OCI-LY1 (cell line): ENCODE measurements around the gene CKB.

Experiments used
- H2AFZ ChIP-seq: fragments of 200-600 bp; sonication (generic), shearing (Covaris generic); 2 replicates; pipeline ENCODE4 v1.6.0; 2014; ENCODE audit warnings: antibody characterized with exemption, mild to moderate bottlenecking, low read length
- H3F3A ChIP-seq: fragments of 200-600 bp; sonication (generic), shearing (Covaris generic); 2 replicates; pipeline ENCODE4 v1.6.0; 2014; ENCODE audit warnings: mild to moderate bottlenecking, antibody characterized with exemption, low read length, moderate library complexity; ENCODE audit not compliant: insufficient read depth
- H3K27ac ChIP-seq: fragments of 200-600 bp; sonication (generic); 2 replicates; pipeline ENCODE4 v1.5.1; 2014; ENCODE audit warnings: low read length, mixed run types, mild to moderate bottlenecking, low read depth; ENCODE audit not compliant: poor library complexity, severe bottlenecking
- H3K27me3 ChIP-seq: fragments of 200-600 bp; sonication (generic); 2 replicates; pipeline ENCODE4 v1.6.0; 2014; ENCODE audit warnings: antibody characterized with exemption, mild to moderate bottlenecking, low read length, moderate library complexity; ENCODE audit not compliant: insufficient read depth
- H3K36me3 ChIP-seq: fragments of 200-600 bp; sonication (generic); 2 replicates; pipeline ENCODE4 v1.6.1; 2014; ENCODE audit warnings: mild to moderate bottlenecking, antibody characterized with exemption, low read length, moderate library complexity, mixed read lengths; ENCODE audit not compliant: insufficient read depth
- H3K4me1 ChIP-seq: fragments of 200-600 bp; sonication (generic); 2 replicates; pipeline ENCODE4 v1.5.1; 2014; ENCODE audit warnings: mild to moderate bottlenecking, low read length, moderate library complexity; ENCODE audit not compliant: insufficient read depth, severe bottlenecking
- H3K4me2 ChIP-seq: fragments of 200-600 bp; sonication (generic), shearing (Covaris generic); 2 replicates; pipeline ENCODE4 v1.6.1; 2014; ENCODE audit warnings: low read length
- H3K4me3 ChIP-seq: fragments of 200-600 bp; sonication (generic); 2 replicates; pipeline ENCODE4 v1.5.1; 2014; ENCODE audit warnings: low read length, low read depth, mild to moderate bottlenecking, mixed read lengths; ENCODE audit not compliant: poor library complexity, severe bottlenecking
- H3K79me2 ChIP-seq: fragments of 200-600 bp; shearing (Covaris generic); 2 replicates; pipeline ENCODE4 v1.6.1; 2016; ENCODE audit warnings: mixed run types, low read length, mixed read lengths; ENCODE audit not compliant: insufficient read depth
- H3K9ac ChIP-seq: fragments of 200-600 bp; sonication (generic), shearing (Covaris generic); 2 replicates; pipeline ENCODE4 v1.6.1; 2014; ENCODE audit warnings: mild to moderate bottlenecking, low read length, mixed read lengths
- H3K9me2 ChIP-seq: fragments of 200-600 bp; sonication (generic), shearing (Covaris generic); 2 replicates; pipeline ENCODE4 v1.6.1; 2014; ENCODE audit warnings: low read depth, mild to moderate bottlenecking, low read length, mixed read lengths
- H3K9me3 ChIP-seq: fragments of 200-600 bp; shearing (Covaris generic); 2 replicates; pipeline ENCODE4 v1.6.1; 2014; ENCODE audit warnings: low read length, mixed read lengths
- H4K20me1 ChIP-seq: fragments of 200-600 bp; sonication (generic), shearing (Covaris generic); 2 replicates; pipeline ENCODE4 v1.6.0; 2016; ENCODE audit warnings: mild to moderate bottlenecking, low read length; ENCODE audit not compliant: insufficient read depth
- EZH2 ChIP-seq: fragments of 200-600 bp; sonication (generic), shearing (Covaris generic); IDR thresholded peaks from 2 replicates; pipeline ENCODE4 v1.8.0; 2017; ENCODE audit warnings: borderline replicate concordance, mixed run types, mild to moderate bottlenecking, antibody characterized with exemption, low read length, moderate library complexity, mixed read lengths
- TF ChIP-seq, protein P1 (sequence below): fragments of 200-600 bp; sonication (generic), shearing (Covaris generic); IDR thresholded peaks from 2 replicates; pipeline ENCODE4 v1.5.1; 2017; ENCODE audit warnings: mild to moderate bottlenecking, antibody characterized with exemption, low read length, moderate library complexity, mixed read lengths

CKB gene

GRCh38 chr14:103543140-103543539 is 20.5 kb upstream of the CKB start:
- Histone ChIP-seq H3K9me2 (no peaks in the 10 kb centered on the region), H3K4me1 (no peaks in the 10 kb centered on the region), H2AFZ (no peak overlapping the region), H3K4me2 (no peak overlapping the region), H3K27me3 (0 out of 2 replicates have a peak, but pooled peaks cover 6% of the 10 kb centered on the region), H3K9ac (no peak overlapping the region), H3K4me3 (no peak overlapping the region), H3F3A (no peaks in the 10 kb centered on the region), H3K36me3 (no peaks in the 10 kb centered on the region), H3K9me3 (no peaks in the 10 kb centered on the region), H4K20me1 (no peaks in the 10 kb centered on the region), H3K27ac (no peak overlapping the region), H3K79me2 (no peaks in the 10 kb centered on the region)
- TF ChIP-seq, protein P1, sequence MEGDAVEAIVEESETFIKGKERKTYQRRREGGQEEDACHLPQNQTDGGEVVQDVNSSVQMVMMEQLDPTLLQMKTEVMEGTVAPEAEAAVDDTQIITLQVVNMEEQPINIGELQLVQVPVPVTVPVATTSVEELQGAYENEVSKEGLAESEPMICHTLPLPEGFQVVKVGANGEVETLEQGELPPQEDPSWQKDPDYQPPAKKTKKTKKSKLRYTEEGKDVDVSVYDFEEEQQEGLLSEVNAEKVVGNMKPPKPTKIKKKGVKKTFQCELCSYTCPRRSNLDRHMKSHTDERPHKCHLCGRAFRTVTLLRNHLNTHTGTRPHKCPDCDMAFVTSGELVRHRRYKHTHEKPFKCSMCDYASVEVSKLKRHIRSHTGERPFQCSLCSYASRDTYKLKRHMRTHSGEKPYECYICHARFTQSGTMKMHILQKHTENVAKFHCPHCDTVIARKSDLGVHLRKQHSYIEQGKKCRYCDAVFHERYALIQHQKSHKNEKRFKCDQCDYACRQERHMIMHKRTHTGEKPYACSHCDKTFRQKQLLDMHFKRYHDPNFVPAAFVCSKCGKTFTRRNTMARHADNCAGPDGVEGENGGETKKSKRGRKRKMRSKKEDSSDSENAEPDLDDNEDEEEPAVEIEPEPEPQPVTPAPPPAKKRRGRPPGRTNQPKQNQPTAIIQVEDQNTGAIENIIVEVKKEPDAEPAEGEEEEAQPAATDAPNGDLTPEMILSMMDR, result no peak
- no peak for TF ChIP-seq EZH2

DNA sequence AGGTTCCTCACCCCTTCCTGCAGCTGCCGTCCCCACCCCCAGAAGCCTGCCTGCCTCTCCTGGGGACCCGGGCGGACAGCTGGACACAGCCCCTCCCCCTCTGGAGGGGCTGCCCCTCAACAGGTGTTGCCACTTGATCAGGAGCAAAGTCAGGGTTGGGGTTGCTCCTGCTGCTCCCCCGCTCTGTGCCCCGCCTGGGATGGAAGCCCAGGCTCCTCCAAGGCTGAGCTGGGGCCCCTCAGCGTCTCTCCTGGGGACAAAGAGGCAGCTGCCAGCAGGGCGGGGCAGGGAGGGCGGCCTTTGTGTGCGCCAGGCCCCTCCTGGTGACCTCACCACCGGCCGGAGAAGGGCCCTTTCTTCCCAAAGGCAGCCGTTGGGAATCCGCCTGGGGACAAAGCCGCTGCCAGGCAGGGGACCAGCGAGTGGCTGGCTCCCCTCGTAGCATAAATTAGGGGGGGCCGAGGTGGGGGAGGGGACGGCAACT is 20.0 kb upstream of the CKB start:
- Histone ChIP-seq H3K79me2 (no peaks in the 10 kb centered on the region), H3K27me3 (0 out of 2 replicates have a peak, but pooled peaks cover 6% of the 10 kb centered on the region), H3K4me3 (no peak overlapping the region), H3K4me1 (no peaks in the 10 kb centered on the region), H3K36me3 (no peaks in the 10 kb centered on the region), H3K4me2 (no peak overlapping the region), H3K9me2 (no peaks in the 10 kb centered on the region), H3K9ac (no peak overlapping the region), H2AFZ (no peak overlapping the region), H3F3A (no peaks in the 10 kb centered on the region), H3K27ac (no peak overlapping the region), H4K20me1 (no peaks in the 10 kb centered on the region), H3K9me3 (no peaks in the 10 kb centered on the region)
- no peak for TF ChIP-seq EZH2
- TF ChIP-seq, protein P1, result no peak

DNA sequence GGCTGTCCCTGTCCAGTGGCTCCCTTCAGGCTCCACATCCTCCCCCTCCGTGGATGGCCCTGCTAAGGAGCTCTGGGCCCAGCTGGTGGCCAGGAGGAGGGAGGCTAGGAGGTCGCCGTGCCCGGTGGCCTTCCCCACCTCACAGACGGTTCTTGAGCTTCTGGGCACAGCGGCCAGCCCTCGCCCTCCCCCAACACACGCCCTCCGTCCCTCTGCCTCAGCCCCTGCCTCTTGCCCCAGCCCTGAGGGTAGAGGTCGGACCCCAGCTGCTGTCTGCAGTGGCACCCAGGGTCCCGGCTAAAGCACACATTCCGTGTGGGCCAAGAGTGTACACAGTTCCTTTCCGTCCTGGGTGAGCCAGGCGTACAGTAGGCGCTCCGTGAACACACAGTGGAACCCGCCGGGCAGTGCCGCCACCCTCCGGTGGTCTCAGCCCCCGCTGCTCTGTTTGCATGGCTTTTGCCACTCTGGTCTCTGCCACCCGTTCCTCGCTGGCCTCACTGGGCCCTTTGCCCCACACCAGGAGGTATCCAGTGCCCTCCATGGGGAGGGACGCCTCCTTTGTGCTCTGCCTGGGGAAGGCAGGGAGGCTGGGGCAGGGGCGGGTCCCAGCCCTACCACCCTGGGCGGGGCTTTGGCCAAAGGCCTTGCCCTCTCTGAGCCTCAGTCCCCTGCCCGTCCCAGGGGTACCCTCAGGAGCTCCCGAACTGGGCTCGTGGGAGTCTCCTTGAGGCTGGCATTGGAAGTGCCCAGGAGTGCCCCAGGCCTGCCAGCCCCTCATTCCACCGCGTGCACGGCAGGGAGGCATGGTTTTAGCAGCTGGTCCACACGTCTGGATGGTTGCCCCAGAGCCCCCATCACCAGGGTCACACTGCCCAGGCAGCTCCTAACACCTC is 19.3 kb upstream of the CKB start:
- no peaks in the 10 kb centered on the region for H3K9me3 ChIP-seq
- H3K4me2 ChIP-seq, result no peak overlapping the region
- H3K9ac ChIP-seq, result no peak overlapping the region

More for the DNA sequence above, 19.3 kb upstream of the CKB start:
- Histone ChIP-seq H2AFZ (no peak overlapping the region), H3K27ac (no peak overlapping the region), H3K79me2 (no peaks in the 10 kb centered on the region), H3K36me3 (no peaks in the 10 kb centered on the region), H3K9me2 (no peaks in the 10 kb centered on the region), H3K4me1 (no peaks in the 10 kb centered on the region), H3F3A (no peaks in the 10 kb centered on the region), H3K4me3 (no peak overlapping the region), H3K27me3 (0 out of 2 replicates have a peak, but pooled peaks cover 6% of the 10 kb centered on the region), H4K20me1 (no peaks in the 10 kb centered on the region)
- TF ChIP-seq, protein P1, result no peak
- no peak for TF ChIP-seq EZH2
